NCI-H2081 (cell line): Measurements from ENCODE around the gene FOXF2.
A peak's percentile ranks its signal among the peaks of the same experiment; 100 is the strongest.

Source experiments
- DNase-seq, 2 experiments: peaks; one replicate each; lab custom pipeline; 2025; lab: John Stamatoyannopoulos, UW

The FOXF2 gene

DNA sequence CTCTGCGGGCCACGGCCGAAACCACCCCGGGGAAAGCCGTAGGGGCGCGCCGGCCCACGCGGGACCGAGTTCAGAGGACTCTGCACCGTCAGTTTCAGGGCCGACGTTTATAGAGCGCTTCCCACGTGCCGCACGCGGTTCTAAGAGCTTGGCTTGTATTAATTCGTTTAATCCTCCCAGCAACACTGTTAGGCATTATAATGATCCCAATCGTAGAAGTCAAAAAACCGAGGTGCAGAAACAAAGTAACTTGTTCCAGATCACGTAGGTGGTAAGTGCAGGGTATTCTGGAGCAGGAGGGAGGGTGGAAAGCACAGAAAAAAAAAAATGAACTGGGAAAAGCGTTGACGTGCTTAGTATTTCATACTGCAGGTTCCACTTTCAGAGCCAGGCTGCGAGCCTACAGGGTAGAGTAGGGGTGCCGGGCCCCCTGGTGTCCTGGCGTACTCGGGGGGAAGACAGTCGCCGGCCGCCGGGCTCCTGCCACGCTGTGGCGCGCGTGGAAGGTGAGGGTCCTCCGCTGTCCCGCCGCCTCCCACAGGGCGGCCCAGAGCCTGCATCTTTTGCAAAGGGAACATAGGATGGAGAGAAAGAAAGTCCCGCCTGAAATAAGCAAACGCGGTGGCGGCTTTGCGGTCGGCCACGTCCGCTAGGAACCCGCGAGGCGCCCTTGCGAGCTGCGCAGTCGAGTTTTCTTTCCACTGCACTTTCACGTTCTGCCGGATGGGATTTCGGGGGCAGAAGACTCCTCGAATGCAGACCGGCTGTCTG is 10.2 kb upstream of the FOXF2 start:
- no peak for DNase-seq

DNA sequence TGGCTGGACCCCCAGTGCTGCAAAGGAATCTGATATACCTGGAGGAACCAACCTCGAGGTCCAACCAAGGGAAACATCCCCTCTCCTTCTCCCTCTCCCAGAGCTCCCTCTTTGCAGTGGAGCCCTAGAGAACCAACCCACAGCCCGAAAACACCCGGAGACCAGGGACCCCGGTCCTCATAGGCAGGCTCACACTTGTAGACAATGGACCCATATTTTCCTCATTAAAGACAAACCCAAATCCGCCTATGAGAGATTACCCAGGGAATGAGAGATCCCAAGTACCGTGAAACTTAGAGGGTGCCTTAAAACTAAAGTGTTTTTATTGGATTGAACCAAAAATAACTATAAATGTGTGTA is 9.6 kb upstream of the FOXF2 start:
- DNase-seq = no peak

DNA sequence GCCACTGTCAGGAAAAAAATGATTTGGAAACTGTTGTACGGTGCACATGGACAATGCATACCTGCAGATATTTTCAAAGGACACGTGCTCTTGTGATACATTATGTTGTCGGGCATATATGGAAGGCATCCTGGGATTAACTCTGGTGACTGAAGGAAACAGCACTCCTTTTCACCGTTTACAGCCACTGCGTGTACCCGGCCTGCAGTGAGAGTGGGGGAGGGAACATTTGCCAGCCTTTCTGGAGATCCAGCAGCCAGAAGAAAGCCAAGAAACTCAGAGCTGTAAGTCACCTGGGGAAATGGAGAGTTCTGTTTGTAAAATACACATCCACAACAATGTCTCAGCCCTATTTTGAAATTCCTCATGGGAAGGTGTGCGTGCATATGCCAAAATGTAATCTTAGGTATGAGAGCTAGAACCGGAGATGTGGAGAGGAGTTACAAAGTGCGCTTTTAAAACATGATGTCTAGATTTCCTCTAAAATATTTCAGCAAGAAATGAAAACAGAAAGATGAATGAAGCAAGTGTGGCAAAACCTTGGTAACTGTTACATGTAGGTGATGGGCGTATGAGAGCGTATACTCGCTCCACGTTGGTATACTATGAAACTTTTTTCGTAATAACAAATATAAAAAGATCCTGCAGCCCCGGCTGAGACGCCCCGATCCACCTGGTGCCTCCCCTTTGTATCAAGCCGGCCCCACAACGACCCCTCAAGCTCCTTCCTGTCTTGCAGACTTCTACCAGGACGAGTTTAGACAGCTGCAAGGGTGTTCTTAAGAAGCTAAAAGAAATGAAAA is 8.6 kb upstream of the FOXF2 start:
- no peak for DNase-seq

DNA sequence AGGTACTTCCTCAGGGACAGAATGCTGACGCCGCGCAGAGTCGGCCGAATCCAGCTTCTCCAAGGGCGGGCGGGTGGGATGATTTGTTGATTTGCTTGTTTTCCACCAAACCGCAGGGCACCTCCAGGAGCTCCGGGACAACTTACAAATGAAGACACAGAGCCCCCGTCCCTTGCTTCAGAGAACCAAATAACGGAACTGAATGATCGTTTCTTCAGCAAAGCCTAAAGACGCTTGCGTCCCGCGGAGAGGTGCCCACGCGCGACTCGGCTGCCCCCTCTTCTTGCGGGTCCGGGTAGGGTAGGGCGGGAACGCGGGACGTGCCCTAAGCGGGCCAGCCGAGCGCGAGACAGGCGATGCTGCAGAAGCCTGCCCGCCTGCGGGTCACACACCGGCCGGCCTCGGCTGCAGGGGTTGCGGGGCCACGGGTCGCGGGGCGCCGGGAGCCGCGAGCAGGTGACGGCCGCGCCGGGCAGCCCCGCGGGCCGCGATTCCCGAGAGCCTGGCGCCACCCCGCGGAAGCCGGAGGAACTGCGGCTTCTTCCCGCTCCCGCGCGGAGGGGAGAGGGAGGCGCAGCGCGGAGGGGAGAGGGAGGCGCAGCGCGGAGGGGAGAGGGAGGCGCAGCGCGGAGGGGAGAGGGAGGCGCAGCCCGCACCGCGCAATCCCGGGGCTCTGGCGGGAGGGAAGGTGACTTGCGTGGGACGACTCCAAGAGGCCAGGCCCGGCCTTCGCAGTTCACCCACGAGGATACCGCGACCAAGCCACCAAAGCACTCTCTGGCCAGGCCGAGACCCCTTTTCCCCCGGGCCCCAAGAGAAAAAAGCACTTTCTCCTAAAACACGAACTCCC is 7.7 kb upstream of the FOXF2 start:
- DNase-seq = peak; percentile 17 to 26

DNA sequence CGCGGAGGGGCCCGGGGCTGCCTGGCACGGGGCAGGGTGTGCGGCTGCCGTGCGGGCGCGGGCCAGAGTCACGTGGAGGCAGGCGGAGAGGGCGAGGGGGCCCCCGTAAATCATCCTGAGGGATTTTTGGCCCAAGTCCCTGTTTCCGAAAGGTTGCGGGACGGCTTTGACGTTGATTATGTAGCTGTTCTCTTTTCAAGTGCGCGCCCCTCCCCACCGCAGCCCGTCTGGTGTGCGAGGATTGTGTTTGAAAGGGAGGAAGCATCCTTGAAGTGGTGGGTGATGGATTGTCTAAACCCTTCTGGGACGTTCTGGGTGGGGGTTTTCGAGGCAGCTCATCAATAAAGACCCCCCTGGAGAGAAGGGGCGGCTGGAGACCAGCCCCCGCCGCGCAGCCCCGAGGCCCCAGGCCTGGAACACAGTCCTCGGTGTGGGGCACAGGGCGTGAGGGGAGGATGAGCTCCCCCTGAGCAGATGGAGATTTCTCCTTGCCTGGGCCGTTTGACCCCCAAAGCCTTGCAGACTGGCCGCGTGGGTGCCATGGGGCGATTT is 7.0 kb upstream of the FOXF2 start:
- no peak for DNase-seq

DNA sequence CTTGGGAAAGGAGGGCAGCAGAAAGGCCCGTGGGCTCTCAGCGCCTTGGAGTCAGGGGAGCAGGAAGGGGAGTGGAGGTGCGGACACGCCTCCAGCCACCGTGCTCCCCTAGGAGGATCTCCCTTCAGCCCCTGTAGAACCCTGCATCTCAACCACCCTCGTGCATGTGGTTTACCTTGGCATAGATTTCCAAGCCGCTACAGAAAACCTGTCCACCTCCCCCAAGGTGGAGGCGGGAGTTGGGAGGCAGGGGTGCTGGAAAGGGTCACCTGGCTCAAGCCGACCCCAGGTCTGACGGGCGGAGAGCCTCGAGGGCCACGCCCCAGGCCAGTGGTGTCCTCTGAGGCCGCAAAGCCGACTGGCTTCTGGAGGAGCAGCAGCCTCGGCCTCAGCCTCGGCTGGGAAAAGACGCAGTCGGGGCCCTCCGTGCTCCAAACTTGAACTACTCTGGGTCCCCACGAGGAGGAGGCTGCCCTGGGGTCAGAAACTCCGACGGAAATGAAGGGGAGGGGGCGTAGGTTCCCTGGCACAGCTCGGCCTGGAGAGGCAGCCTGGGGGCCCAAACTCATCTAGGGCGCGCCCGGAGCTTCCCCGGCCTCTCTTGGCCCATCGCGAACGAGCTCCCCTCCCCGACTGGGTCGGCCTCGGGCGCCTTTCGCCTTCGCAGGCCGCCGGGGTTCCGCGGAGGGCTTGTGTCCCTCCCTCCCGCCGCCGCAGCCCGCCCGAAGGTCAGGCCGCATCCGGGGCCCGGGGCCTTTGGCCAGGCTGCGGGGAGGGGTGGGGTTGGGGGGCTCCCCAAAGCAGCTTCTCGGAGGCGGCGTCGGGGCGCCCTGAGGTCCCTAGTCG is 6.3 kb upstream of the FOXF2 start:
- DNase-seq = no peak

DNA sequence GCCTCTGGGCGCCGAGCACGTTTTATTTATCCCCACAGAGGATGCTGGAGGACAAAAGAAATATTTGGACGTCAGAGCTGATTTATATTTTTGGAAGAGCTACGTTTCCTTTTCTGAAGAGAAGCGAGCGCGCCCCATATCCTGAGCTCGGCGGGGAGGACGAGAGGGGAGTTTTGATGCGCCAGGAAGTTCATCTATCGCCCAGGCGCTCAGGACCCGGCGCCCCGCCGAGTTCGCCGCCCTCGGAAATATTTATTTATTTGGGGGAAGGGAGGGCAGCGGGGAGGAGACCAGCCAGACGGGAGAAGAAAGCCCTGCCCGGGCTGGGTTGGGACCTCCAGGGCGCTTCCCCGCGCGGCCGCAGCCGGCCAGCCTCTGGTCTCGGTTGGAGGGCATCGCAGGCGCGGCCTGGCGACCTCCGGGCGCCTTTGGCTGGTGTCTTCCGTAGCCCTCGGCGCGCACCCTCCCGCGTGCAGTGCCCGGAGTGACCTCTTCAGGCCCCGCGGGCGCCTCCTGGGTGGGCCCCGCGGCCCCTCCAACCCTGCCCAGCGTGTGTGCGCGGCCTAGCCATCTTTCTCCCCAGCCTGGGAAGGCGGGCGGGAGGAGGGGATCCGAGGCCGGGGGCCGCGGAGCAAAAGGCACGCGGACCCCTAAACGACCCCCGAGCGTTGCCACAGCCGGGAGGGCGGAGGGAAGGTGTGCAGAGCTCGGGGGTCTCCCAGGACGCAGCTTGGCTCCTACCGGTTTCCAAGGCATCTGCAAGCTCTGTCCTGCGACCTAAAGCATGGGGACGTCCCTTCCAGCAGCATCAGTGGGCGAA is 5.4 kb upstream of the FOXF2 start:
- DNase-seq = no peak

DNA sequence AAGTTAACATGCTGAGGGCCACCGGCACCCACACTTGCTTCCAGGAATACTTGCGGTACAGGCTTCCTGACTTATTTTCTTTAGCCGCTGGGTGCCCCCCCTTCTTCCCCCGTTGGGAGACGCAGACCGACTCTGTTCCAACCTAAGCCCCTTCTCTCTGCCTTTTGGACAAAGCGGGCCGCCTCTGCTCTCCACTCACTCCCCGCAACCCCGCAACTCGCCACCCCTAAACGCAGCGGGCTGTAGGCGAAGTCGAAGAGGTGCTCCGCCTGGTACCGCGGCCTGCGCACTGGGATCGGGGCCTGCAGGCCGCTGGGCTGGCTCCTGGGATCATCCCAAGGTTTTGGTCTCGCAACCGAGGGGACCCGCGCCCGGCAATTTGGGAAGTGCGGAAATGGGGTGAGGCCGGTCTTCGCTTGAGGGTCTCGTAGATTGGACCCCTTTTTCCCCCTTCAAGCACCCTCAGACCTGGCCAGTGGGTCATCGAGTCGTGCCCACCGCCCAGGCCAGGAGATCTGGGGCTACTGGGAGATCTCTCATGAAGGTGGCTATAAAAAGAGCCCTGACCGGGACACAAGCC is 4.7 kb upstream of the FOXF2 start:
- no peak for DNase-seq

DNA sequence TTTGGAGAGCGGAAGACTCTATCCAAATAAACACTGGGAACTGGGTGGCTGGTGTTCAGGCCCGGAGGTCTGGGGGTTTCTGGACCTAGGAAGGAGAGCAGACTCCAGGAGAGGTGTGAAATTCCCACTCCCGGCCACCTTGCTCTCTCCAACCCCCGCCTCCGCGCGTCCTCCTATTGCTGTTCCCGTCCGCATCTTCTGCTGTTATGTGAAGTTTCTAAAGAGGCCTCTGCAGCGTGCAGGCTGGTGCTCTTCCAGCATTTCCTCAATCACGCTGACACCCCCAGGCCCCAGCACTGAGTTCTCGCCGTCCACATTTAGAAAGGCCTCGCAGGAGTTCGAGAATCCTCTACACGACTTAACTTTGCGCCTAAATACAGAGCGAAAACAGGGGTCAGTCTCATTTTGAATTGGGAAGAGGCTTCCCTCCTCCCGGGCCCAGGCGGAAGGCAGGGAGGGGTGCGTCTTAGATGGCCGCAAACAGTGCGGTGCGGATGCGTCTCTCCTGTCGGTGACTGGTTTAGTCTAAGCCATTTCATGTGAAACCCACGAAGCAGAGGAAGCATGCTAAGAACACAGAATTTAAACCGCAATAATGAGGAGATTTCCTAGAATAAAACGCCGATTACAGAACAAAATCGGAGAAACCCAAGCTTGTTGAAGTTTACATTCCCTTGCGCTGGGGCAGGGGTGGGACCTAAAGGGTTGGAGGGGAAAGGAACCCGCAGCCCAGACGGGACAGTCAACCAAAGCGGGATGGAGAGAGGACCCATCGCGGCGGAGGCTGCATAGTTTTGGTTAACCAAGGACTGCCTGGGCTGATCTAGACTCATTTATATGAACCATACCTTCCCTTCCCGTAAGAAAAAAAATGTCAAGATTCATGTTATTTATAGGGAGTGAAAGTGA is 4.0 kb upstream of the FOXF2 start:
- DNase-seq = no peak

DNA sequence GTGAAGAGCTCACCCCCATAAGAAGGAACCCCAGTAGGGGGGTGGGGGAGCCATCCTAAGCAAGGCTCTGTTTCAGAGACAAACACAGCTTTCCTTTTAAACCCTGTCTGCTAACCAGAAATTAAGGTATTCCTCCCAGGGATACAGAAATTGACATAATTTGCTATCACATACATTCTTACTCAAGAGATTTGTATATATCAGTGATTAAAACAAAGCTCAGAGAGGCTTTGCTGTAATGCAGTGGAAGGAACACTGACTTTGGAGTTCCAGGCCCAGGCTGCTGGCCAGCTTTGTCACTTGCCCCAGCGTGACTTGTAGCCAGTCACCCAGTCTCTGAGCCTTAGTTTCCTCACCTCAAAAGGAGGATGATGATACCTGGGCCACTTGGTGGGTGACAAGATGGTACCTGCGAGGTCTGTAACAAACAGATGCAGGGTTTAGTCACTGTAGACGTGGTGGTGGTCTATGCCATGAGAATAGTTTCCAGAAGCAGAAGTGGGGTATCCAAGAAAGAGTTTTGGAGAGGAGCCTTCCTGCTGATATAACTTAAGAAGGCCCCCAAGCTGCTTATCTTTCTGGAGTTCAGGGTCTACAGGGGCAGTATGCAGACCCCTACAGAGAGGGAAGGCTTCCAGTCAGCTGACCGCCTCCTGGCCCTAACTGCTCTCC is 3.2 kb upstream of the FOXF2 start:
- no peak for DNase-seq

DNA sequence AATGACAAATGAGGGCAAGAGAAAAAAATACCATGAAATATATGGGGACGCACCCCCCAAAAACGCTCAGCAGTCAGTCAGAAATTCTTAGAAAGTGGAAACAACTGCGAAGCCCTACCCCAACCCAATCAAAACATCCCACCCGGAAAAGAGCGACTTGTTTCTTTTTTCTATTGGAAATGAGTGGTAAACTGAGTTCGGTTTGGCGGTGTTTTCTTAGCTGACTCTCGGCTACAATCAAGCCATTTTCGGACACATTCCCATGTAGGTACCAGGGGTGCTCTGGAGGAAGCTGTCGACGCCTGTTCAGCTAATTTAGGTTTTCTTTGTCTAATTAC is 1.9 kb upstream of the FOXF2 start:
- DNase-seq = no peak

DNA sequence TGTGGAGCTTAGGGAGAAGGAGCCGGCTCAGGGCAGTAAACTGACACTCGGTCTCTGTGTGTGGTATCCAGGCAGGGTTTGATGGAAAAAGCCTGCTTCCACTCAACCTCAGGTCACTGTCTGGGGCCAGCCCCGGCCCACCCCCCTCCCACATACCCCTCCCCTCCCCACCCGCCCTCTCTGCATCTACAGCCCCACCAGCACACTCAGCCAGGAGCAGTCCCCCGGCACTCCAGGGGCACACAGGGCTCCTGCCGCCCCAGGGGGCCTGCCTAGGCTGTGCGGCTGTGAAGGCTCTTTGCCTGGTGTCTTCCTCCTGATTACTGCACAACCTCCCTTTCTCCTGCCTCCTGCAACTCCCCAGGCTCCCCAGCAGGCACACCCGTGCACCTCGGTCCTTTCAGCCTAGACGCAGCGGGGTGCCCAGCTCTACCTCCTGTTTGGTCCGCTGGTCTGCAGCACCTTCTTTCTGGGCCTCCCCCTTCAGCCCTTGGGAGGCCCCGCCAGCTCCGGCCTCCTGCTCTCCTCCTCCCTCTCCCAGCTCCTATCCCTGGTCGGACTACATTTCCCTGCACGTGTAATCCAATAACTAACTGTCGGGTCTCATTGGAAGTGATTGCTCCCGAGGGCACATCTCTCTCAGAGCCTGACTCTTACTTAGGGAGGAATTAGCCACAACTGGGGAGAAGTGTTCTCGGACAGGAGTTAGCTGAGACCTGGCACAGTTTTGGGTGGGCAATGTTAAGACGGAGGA is 1.3 kb upstream of the FOXF2 start:
- DNase-seq = no peak

DNA sequence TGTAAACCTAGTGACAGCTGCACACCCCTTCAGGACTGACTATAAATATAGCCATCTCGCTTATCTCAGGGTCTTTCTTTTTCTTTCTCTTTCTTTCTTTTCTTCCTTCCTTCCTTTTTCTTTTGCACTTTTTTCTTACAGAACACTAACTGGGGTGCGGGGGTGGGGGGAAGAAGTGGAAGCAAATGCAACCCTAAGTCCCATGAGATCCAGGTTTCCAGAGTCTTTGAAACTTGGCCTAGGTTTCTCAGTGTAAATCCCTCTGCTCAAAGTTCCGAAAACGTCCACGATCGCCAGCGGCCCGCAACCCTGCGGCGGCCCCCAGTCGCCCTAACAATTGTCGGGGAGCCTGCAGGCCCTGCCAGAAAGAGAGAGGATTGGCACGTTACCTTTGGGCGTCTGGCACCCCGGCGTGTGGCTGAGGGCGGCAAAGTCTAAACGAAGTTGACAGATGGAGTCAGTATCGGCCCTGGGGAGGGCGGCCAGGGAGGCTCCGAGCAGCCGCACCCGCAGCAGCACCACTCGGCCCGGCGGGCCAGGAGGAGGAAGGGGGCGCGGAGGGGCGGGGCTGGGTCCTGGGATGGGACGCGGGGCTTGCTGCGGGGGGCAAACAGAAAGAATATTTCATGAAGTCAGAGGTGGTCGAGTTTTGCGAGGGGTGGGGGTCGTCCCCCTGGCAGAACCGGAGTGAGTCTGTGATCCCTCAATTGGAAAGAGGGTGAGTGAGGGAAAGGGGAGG is 577 bp upstream of the FOXF2 start:
- DNase-seq = no peak

DNA sequence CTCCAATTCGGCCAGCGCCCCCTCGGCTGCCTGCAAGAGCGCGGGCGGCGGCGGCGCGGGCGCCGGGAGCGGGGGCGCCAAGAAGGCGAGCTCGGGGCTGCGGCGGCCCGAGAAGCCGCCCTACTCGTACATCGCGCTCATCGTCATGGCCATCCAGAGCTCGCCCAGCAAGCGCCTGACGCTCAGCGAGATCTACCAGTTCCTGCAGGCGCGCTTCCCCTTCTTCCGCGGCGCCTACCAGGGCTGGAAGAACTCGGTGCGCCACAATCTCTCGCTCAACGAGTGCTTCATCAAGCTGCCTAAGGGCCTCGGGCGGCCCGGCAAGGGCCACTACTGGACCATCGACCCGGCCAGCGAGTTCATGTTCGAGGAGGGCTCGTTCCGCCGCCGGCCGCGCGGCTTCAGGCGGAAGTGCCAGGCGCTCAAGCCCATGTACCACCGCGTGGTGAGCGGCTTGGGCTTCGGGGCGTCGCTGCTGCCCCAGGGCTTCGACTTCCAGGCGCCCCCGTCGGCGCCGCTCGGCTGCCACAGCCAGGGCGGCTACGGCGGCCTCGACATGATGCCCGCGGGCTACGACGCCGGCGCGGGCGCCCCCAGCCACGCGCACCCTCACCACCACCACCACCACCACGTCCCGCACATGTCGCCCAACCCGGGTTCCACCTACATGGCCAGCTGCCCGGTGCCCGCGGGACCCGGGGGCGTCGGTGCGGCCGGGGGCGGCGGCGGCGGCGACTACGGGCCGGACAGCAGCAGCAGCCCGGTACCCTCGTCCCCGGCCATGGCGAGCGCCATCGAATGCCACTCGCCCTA is 963 bp downstream of the FOXF2 start:
- peak in 1 of 2 experiments; percentile 26 for DNase-seq

DNA sequence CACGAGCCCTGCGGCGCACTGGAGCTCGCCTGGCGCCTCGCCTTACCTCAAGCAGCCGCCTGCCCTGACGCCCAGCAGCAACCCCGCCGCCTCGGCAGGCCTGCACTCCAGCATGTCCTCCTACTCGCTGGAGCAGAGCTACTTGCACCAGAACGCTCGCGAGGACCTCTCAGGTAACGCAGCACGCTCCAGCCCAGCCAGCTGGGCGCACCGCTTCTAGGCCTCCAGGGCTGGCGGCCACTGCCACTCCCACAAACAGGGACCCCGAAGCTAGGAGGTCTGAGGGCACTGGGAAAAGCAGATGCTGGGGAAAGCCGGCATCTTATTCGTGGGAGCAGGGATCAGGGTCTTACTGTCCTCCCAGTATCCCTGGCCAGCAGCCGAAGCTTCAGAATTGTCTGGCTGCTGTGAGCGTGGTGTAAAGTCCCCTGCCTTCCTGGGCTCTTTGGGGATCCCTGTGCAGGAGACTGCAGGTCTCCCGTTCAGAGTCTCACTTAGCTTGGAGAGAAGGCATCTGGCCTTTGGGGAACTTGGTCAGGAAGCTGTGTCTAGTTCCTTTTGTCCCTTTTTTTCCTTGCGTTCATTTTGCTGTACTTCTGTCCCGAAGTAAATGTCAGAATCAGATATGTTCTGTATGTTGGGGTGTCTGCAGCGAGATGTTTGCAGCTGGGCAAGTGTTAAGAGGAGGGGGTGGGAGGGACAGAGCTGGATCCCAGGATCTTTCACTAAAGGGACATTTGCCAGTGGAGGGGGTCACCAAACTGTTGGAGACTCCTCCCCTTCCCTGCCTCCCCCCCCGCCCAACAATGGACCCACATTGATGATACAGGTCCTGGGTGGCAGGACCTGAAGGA is 1.8 kb downstream of the FOXF2 start:
- no peak for DNase-seq
